Fibroblast of pulmonary artery (primary cell): ENCODE measurements around the gene TKFC.

Experiments
- DNase-seq: peaks from one replicate; pipeline ENCODE4 v3.0.0-alpha.2; 2010; ENCODE audit warnings: low read depth
- H3K4me3 ChIP-seq: replicated peaks from 2 replicates; pipeline ENCODE4 v1.5.1; 2011; ENCODE audit warnings: low read depth, mild to moderate bottlenecking, control low read depth, low read length, moderate library complexity
- TF ChIP-seq, protein P1 (sequence below): IDR thresholded peaks from 2 replicates; pipeline ENCODE4 v1.5.1; 2011; ENCODE audit warnings: mild to moderate bottlenecking, control low read depth, low read length, inconsistent platforms; ENCODE audit errors: missing control alignments

Gene TKFC

DNA sequence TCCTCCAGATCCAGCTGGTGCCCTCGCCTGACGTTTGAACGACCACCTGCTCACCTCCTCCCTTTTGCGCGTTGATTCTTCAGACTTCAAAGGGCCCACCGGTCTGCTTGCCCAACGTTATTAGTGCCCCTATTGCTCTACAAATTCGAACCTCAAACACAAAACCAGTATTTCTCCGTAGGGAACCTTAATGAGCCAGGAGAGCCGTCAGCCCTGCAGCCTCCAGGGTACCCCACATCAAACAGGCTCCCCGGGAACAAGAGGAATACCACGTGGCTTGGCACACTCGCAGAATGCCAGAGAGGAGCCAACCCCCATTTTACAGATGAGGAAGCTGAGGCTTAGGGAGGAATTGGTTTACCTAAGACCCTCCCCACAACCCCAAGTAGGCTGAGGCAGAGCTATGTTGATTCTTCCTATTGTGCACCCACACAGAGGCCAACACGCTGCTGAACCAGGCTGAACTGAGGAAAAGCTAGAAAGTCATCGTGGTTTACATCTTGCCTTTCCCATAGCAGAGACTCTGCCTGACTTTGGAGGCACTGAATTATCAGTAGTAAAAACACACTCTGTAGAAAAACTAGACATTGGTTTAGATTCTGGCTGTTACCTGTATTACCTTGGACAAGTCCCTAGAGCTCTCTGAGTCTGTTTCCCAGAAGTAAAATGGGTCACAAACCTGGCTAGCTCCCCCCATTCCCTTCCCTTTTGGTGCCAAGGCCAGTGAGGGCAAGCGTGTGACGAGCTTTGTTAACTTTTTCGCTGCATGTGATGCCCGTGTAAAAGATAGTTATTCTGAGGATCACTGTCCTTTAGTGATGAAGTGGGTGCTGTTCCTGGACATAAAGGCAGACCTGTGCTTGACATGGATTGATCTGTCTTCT is 764 bp downstream of the TKFC start:
- H3K4me3 ChIP-seq = peak overlapping the region; percentile 92
- no peak for DNase-seq

DNA sequence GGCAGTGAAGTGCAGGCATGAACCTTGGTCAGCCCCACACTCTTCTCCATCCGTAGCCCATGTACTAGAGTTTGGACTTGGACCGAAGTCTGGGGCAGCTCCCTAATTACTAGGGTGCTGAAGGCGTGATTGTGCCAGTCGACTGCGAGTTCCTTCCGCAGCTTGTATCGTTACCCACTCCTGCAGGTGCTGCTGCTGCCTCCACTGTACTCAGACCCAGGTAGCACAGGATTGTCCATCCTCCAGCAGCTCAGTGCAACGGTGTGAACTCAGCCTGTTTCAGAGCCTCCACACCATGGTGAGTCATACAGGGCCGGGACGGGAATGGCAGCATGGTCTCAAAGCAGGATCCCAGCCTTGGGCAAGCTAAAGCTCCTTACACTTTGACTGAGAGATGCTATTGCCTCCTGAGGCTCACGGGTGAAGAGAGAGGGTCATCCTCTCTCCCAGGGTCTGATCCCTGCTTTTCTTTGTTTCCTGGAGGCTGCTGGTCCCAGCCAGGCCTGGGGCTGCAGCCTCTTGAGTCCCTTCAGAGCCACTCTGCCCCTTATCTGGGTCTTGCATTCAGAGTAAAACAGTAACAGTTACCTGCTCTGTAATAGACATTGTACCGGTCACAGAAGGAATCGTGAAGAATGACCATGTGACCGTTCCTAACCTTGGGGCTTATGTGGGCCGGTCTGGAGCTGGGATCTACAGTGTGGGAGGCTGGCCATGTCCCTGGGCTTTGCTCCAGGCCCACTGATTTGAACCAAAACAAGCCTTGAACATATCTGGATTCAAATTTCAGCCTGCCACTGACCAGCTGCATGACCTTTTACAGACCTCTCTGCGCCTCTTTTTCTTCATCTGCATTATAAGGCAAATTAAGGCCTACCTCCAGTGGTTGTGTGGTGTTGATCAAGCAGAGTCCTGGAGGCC is 1.7 kb downstream of the TKFC start:
- TF ChIP-seq, protein P1, sequence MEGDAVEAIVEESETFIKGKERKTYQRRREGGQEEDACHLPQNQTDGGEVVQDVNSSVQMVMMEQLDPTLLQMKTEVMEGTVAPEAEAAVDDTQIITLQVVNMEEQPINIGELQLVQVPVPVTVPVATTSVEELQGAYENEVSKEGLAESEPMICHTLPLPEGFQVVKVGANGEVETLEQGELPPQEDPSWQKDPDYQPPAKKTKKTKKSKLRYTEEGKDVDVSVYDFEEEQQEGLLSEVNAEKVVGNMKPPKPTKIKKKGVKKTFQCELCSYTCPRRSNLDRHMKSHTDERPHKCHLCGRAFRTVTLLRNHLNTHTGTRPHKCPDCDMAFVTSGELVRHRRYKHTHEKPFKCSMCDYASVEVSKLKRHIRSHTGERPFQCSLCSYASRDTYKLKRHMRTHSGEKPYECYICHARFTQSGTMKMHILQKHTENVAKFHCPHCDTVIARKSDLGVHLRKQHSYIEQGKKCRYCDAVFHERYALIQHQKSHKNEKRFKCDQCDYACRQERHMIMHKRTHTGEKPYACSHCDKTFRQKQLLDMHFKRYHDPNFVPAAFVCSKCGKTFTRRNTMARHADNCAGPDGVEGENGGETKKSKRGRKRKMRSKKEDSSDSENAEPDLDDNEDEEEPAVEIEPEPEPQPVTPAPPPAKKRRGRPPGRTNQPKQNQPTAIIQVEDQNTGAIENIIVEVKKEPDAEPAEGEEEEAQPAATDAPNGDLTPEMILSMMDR = no peak
- H3K4me3 ChIP-seq = no peak overlapping the region
- DNase-seq = peak; percentile 36

More for the DNA sequence above, 764 bp downstream of the TKFC start:
- TF ChIP-seq, protein P1 = no peak

DNA sequence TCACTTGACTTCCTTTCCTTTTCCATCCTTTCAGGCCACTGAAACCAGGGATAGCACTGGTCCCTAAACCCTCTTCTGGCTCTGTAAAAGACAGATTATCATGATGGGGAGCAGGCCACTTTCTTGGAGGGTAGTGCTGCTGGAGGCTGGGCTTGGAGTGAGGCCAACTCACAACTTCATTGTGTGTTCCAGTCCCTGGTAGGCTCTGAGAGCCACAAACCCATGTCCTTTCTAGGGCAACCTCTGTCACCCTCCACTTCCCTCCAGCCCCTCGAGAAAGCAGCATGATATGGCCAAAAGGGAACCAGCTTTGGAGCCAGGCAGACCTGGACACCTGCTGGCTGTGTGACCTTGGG is 2.3 kb downstream of the TKFC start:
- H3K4me3 ChIP-seq = no peak overlapping the region
- DNase-seq = no peak
- TF ChIP-seq, protein P1 = no peak

DNA sequence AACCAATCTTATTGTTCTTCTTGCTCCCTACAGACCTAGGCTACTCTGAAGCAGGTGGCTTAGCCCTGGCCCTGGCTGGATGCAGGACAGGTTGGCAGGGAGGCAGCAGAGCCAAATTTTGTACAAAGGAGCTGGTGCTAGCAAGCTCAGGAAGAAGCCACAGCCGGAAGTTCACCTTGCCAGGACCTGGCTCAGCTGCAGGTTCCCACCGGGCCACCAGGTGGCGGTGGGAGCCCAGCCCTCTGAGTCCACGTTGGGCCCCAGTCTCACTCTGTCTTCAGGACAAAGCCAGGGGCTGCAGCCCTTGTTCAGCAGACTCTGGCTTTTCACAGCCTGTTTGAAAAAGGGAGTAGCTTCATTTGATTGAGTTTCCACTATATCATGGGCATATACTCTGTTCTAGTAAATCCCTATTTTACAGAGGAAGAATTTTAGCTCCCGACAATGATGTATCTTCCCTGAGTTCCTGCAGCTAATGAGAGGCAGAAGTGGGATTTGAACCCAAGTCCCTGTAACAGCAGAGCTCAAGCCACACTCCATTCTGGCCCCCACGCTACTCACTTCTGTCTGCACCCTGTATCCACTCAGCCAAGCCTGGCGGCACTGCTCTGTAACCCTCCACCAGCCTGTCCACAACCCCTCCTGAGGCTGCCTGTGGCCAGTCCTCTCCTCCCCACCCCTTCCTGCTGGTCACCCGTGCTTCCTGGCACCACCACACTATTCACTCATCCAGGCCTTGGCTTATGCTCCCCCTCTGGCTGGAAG is 3.3 kb downstream of the TKFC start:
- TF ChIP-seq, protein P1 = peak; percentile 97
- no peak overlapping the region for H3K4me3 ChIP-seq
- peak; percentile 80 for DNase-seq

DNA sequence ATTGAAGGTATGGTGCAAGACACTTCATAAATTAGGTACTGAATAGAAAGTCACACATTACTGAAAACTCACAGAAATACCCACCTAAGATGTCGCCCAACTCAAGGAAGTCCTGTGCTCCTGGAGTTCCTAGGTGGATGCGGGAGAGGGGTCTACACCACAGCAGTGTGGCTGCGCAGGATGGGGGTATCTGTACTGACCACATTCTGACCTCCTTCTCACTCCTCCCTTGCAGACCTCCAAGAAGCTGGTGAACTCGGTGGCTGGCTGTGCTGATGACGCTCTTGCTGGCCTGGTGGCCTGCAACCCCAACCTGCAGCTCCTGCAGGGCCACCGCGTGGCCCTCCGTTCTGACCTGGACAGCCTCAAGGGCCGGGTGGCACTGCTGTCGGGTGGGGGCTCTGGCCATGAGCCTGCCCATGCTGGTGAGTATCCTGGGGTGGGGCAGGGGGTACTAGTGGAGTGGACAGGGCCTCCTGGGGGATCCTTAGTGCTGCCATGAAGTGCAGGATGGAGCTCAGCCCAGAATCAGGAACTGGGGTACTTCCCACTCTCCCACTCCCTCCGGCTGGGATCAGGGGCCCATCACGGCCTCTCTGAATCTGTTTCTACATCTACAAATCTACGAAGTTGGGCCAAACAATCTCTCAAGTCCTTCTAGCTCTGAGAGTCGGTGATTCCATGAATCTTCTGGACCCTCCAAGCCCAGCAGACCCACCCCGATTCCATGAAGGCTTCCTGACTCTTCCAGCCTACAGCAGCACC is 4.9 kb downstream of the TKFC start:
- TF ChIP-seq, protein P1 = no peak
- no peak overlapping the region for H3K4me3 ChIP-seq
- no peak for DNase-seq

DNA sequence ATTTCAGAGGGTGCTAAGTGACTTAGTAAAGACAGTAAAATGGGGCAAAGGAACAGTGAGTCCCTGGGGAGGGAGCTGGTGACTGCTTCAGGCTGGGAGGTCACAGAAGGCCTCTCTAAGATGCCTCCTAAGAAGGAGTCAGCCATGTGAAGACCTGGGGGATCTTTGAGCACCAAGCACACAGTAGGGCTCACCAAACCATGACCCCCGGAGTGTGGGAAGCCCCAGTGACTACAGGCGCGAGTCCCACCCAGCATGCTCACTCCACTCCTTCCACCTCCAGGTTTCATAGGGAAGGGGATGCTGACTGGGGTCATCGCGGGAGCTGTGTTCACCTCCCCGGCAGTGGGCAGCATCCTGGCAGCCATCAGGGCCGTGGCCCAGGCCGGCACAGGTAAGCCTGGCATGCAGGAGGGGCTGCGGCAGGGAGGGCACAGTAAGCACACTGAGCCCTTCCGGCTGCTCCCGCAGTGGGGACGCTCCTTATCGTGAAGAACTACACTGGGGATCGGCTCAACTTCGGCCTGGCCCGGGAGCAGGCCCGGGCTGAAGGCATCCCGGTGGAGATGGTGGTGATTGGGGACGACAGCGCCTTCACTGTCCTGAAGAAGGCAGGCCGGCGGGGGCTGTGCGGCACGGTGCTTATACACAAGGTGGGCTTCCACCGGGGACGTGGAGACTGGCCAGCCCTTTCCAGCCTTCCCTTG is 5.9 kb downstream of the TKFC start:
- no peak overlapping the region for H3K4me3 ChIP-seq
- TF ChIP-seq, protein P1 = no peak
- DNase-seq = no peak
